Mesendoderm (in vitro differentiated cells): ENCODE measurements around the gene MUC5B.

Experiments
- DNase-seq: peaks from one replicate; pipeline ENCODE4 v3.0.0; 2013
- H2AK5ac ChIP-seq: 2 replicates; pipeline ENCODE4 v1.6.1; 2013; ENCODE audit warnings: low read length, inconsistent platforms
- H2BK120ac ChIP-seq: 2 replicates; pipeline ENCODE4 v1.6.1; 2013; ENCODE audit warnings: low read depth, mild to moderate bottlenecking, low read length, moderate library complexity, mixed read lengths
- H2BK15ac ChIP-seq: replicated peaks from 2 replicates; pipeline ENCODE4 v1.6.1; 2013; ENCODE audit warnings: low read depth, mild to moderate bottlenecking, moderate library complexity
- H2BK5ac ChIP-seq: 2 replicates; pipeline ENCODE4 v1.6.1; 2013; ENCODE audit warnings: low read length, inconsistent platforms
- H3K18ac ChIP-seq: 2 replicates; pipeline ENCODE4 v1.6.1; 2013; ENCODE audit warnings: mild to moderate bottlenecking, low read length, mixed read lengths
- H3K23ac ChIP-seq: one replicate; pipeline ENCODE4 v1.6.1; 2013; ENCODE audit warnings: low read length
- H3K27ac ChIP-seq: 2 replicates; pipeline ENCODE4 v1.5.1; 2013; ENCODE audit warnings: low read depth, mild to moderate bottlenecking, inconsistent platforms, low read length, moderate library complexity
- H3K27me3 ChIP-seq: 2 replicates; pipeline ENCODE4 v1.6.1; 2013; ENCODE audit warnings: low read length, control low read depth, mild to moderate bottlenecking, inconsistent platforms; ENCODE audit not compliant: insufficient read depth, poor library complexity
- H3K36me3 ChIP-seq: 2 replicates; pipeline ENCODE4 v1.6.1; 2013; ENCODE audit warnings: low read length, inconsistent platforms; ENCODE audit not compliant: control insufficient read depth, insufficient read depth
- H3K4ac ChIP-seq: one replicate; pipeline ENCODE4 v1.6.1; 2013; ENCODE audit warnings: low read depth, mild to moderate bottlenecking, low read length, moderate library complexity
- H3K4me1 ChIP-seq: 2 replicates; pipeline ENCODE4 v1.6.1; 2013; ENCODE audit warnings: low read depth, low read length, inconsistent platforms; ENCODE audit not compliant: control insufficient read depth
- H3K4me2 ChIP-seq: 2 replicates; pipeline ENCODE4 v1.6.1; 2013; ENCODE audit warnings: low read length
- H3K4me3 ChIP-seq: 2 replicates; pipeline ENCODE4 v1.5.1; 2013; ENCODE audit warnings: mild to moderate bottlenecking, low read length
- H3K56ac ChIP-seq: one replicate; pipeline ENCODE4 v1.6.1; 2013; ENCODE audit warnings: low read length
- H3K79me1 ChIP-seq: 2 replicates; pipeline ENCODE4 v1.6.1; 2013; ENCODE audit warnings: low read length, inconsistent platforms
- H3K79me2 ChIP-seq: 2 replicates; pipeline ENCODE4 v1.6.1; 2013; ENCODE audit warnings: mild to moderate bottlenecking, low read length; ENCODE audit not compliant: control insufficient read depth, insufficient read depth
- H3K9ac ChIP-seq: 2 replicates; pipeline ENCODE4 v1.6.1; 2013; ENCODE audit warnings: low read length, inconsistent platforms
- H4K5ac ChIP-seq: one replicate; pipeline ENCODE4 v1.6.1; 2013; ENCODE audit warnings: low read length
- H4K8ac ChIP-seq: one replicate; pipeline ENCODE4 v1.6.1; 2013; ENCODE audit warnings: low read depth, mild to moderate bottlenecking, control low read depth, low read length, moderate library complexity
- WGBS: extraction: QIAGEN DNeasy Blood & Tissue Kit; methylation state at CpG from one replicate; pipeline ENCODE4 v1.1.7; 2013; ENCODE audit warnings: low lambda C conversion rate, missing lambda C conversion rate; ENCODE audit not compliant: insufficient coverage; ENCODE audit errors: extremely low coverage; 5-methylcytosine and 5-hydroxymethylcytosine counted together

Gene MUC5B

DNA sequence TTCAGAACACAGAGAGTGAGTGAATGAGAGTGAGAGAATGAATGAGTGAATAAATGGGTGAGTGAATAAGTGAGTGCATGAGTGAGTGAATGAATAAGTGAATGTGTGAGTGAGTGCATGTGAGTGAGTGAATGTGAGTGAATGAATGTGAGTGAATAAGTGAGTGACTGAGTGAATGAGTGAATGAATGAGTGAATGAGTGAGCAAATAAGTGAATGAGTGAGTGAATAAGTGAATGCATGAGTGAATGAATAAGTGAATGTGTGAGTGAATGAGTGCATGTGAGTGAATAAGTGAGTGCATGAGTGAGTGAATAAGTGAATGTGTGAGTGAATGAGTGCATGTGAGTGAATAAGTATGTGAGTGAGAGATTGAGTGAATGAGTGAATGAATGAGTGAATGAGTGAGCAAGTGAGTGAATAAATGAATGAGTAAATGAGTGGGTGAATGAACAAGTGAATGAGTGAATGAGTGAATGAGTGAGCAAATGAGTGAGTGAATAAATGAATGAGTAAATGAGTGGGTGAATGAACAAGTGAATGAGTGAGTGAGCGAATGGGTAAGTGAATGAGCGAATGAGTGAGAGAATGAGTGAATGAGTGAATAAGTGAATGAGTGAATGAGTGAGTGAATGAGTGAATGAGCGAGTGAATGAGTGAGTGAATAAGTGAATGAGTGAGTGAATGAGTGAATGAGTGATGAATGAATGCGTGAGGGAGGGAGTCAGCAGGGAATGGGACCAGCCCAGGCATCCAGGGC, 21.3 kb upstream of the MUC5B start:
- H3K4ac ChIP-seq = no peak overlapping the region
- H3K27me3 ChIP-seq = no peaks in the 10 kb centered on the region
- H3K4me1 ChIP-seq = no peaks in the 10 kb centered on the region
- no peak overlapping the region for H3K56ac ChIP-seq
- H3K79me1 ChIP-seq = no peaks in the 10 kb centered on the region
- no peak overlapping the region for H2BK5ac ChIP-seq
- no peak overlapping the region for H3K27ac ChIP-seq
- no peak overlapping the region for H4K5ac ChIP-seq
- no peak overlapping the region for H2AK5ac ChIP-seq
- H3K9ac ChIP-seq = no peak overlapping the region
- H3K79me2 ChIP-seq = no peaks in the 10 kb centered on the region
- no peak overlapping the region for H3K4me2 ChIP-seq
- H2BK15ac ChIP-seq = no peak overlapping the region
- WGBS = 100% methylated on average over 1 of the region's 4 CpGs
- H3K4me3 ChIP-seq = no peak overlapping the region
- DNase-seq = no peak
- H4K8ac ChIP-seq = no peak overlapping the region
- H3K36me3 ChIP-seq = no peaks in the 10 kb centered on the region
- H2BK120ac ChIP-seq = no peak overlapping the region
- no peak overlapping the region for H3K23ac ChIP-seq
- no peak overlapping the region for H3K18ac ChIP-seq

DNA sequence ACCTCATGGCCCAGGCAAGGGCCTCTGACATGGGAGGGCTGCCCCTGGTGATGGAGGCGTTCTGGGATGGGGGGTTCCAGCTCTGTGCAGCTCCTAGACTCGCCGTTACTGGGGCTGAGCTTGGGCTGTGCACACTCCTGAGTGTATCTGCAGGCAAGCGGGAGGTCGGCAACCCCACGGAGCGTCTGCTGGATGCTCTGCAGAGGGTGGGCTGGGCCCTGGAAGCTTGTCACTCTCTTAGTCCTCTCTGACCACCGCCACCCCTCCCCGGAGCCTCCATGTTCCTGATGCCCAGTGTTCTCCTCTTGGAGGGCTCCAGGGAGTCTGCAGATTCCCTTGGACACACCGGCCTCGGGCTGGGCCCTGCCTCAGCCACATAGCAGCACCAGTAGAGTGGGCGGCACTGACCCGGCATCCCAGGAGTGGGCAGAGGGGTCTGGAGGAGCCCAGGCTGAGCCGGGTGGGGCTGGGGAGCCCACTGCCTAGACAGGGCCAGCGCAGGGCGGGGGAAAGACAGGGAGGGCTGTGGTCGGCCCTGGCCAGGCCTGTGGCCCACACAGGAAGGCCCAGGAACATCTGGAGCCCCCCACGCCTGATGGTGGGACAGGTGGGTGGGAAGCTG, 20.6 kb upstream of the MUC5B start:
- Histone ChIP-seq H3K36me3 (no peaks in the 10 kb centered on the region), H3K27me3 (no peaks in the 10 kb centered on the region), H3K18ac (no peak overlapping the region), H3K27ac (no peak overlapping the region), H4K5ac (no peak overlapping the region), H3K4ac (no peak overlapping the region), H3K23ac (no peak overlapping the region), H3K4me1 (no peaks in the 10 kb centered on the region), H2AK5ac (no peak overlapping the region), H3K4me3 (no peak overlapping the region), H4K8ac (no peak overlapping the region), H2BK5ac (no peak overlapping the region), H3K79me2 (no peaks in the 10 kb centered on the region), H3K4me2 (no peak overlapping the region), H2BK120ac (no peak overlapping the region), H2BK15ac (no peak overlapping the region), H3K79me1 (no peaks in the 10 kb centered on the region), H3K56ac (no peak overlapping the region), H3K9ac (no peak overlapping the region)
- DNase-seq = peak; percentile 23
- WGBS = no CpG with 5 or more reads among the region's 18 CpGs

DNA sequence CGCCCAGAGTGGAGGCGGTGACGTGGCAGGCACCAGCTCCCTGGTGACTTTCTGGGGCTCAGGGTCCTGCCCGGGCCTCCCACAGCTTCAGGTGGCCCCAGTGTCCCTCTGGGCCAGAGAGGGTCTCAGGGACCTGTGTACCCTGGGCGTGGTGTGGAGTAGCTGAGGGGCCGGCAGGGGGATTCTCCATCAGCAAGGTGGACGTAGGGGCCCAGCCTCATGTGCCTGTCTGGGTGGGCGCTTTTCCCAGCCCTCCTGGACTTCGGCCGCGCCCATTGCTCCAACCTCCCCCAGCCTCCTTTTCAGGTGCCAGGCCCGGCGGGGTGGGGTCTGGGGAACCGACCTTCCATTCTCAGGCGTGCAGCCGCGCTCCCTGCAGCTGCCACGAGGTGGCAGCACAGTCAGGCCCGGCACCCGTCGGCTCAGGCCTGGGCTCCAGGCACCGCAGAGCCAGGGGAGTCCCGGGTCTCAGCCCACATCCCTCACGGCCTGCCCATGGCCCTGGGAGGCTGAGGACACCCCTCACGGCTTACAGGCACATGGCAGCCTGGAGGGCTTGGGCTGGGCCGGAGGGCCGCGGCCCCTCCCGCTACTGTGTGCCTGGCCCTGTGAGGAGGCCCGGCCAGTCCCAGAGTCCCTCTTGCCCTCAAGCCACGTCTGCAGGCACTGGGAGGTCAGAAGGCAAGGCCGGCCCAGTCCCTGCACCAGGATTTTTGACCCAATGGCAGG, 19.9 kb upstream of the MUC5B start:
- Histone ChIP-seq H3K4ac (no peak overlapping the region), H3K4me3 (no peak overlapping the region), H3K27ac (no peak overlapping the region), H3K79me2 (no peaks in the 10 kb centered on the region), H4K8ac (no peak overlapping the region), H3K4me2 (no peak overlapping the region), H3K23ac (no peak overlapping the region), H4K5ac (no peak overlapping the region), H3K27me3 (no peaks in the 10 kb centered on the region), H2BK5ac (no peak overlapping the region), H3K9ac (peak overlapping the region; percentile 24), H2AK5ac (no peak overlapping the region), H3K79me1 (no peaks in the 10 kb centered on the region), H3K56ac (no peak overlapping the region), H3K4me1 (no peaks in the 10 kb centered on the region), H3K36me3 (no peaks in the 10 kb centered on the region), H3K18ac (no peak overlapping the region), H2BK120ac (no peak overlapping the region), H2BK15ac (no peak overlapping the region)
- WGBS = no CpG with 5 or more reads among the region's 32 CpGs
- peak; percentile 76 for DNase-seq

DNA sequence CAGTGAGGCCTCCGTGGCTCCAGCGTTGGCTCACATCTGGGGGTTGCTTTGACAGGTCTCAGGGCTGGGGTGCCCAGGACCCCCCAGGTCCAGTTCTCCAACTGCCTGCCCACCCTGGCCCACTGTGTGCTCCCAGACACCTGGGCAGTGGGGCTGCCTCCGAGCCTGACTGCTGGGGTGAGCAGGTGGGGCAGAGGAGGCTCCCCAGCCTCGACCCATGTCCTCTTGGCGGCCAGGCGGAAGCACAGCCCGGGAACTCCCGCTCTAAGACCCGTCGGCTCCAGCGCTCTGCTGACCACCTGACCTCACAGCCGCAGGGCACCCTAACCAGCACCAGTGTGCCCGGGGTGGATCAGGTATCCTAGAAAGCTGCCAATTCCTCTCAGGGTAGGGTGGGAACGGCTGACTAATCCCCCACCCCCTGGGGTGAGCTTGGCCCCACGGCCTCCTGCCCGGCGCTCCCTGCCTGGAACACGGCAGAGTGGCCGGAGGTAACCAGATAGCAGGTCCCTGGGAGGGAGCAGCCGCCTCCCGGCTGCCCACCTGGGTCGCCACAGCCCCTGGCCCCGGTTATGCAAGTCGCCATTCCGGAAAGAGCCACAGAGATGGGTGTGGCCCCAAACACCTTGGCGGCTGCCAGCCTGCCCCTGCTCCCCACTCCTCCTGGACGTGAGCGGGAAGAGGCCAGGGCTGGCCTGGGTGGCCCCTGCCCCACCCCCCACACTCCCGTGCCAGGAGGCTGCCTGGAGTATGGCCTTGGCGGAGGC, 19.2 kb upstream of the MUC5B start:
- H3K4ac ChIP-seq = no peak overlapping the region
- no peaks in the 10 kb centered on the region for H3K4me1 ChIP-seq
- no peak overlapping the region for H3K23ac ChIP-seq
- no peak overlapping the region for H2BK120ac ChIP-seq
- H4K5ac ChIP-seq = no peak overlapping the region
- no peak overlapping the region for H3K56ac ChIP-seq
- peak overlapping the region; percentile 24 for H3K9ac ChIP-seq
- no peak overlapping the region for H2AK5ac ChIP-seq
- H3K4me2 ChIP-seq = no peak overlapping the region
- H3K79me2 ChIP-seq = no peaks in the 10 kb centered on the region
- no peak overlapping the region for H2BK15ac ChIP-seq
- H3K18ac ChIP-seq = no peak overlapping the region
- no peaks in the 10 kb centered on the region for H3K36me3 ChIP-seq
- no peak for DNase-seq
- no peak overlapping the region for H3K27ac ChIP-seq
- no peak overlapping the region for H4K8ac ChIP-seq
- no peak overlapping the region for H2BK5ac ChIP-seq
- no peak overlapping the region for H3K4me3 ChIP-seq
- H3K79me1 ChIP-seq = no peaks in the 10 kb centered on the region
- whole genome bisulfite sequencing = no CpG with 5 or more reads among the region's 30 CpGs
- H3K27me3 ChIP-seq = no peaks in the 10 kb centered on the region

DNA sequence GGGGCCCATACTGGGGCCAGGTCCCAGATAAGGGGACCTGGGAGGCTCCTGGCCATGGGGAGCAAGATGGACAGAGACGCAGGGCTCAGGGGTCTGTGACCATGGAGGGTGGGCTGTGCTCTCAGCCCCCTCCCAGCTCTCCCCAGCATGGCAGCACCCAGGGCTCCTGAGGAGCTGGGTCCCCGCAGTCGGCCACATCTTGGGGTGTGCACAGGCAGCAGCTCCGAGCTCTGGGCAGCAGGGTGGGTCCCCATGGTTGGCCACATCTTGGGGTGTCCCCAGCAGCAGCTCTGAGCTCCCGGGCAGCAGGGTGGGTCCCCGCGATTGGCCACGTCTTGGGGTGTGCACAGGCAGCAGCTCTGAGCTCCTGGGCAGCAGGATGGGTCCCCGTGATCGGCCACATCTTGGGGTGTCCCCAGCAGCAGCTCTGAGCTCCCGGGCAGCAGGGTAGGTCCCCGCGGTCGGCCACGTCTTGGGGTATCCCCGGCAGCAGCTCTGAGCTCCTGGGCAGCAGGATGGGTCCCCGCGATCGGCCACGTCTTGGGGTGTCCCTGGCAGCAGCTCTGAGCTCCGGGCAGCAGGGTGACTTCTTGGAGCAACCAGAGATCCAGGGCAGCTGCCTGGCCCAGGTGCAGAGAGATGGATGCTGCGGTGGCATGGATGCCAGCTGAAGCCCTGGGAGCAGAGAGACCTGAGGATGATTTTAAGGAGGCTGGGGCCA, 18.3 kb upstream of the MUC5B start:
- Histone ChIP-seq H4K8ac (no peak overlapping the region), H3K56ac (no peak overlapping the region), H3K4me1 (no peaks in the 10 kb centered on the region), H2AK5ac (no peak overlapping the region), H3K4me2 (no peak overlapping the region), H3K27me3 (no peaks in the 10 kb centered on the region), H3K4ac (no peak overlapping the region), H2BK15ac (no peak overlapping the region), H3K36me3 (no peaks in the 10 kb centered on the region), H3K18ac (no peak overlapping the region), H2BK120ac (no peak overlapping the region), H3K4me3 (no peak overlapping the region), H2BK5ac (no peak overlapping the region), H3K9ac (no peak overlapping the region), H4K5ac (no peak overlapping the region), H3K79me1 (no peaks in the 10 kb centered on the region), H3K79me2 (no peaks in the 10 kb centered on the region), H3K27ac (no peak overlapping the region), H3K23ac (no peak overlapping the region)
- DNase-seq = no peak
- no CpG with 5 or more reads among the region's 22 CpGs for WGBS
